Skeletal muscle satellite cell (primary cell): ENCODE data around the gene GPC6.

ENCODE experiments used
- H3K27me3 ChIP-seq: 2 replicates; pipeline ENCODE4 v1.7.0; 2013; ENCODE audit warnings: low read length; ENCODE audit not compliant: control insufficient read depth, insufficient read depth
- H3K36me3 ChIP-seq: 2 replicates; pipeline ENCODE4 v1.7.0; 2013; ENCODE audit warnings: mild to moderate bottlenecking, control low read depth, low read length; ENCODE audit not compliant: insufficient read depth
- H3K4me1 ChIP-seq: 2 replicates; pipeline ENCODE4 v1.7.0; 2013; ENCODE audit warnings: low read length; ENCODE audit not compliant: control insufficient read depth, insufficient read depth
- H3K4me2 ChIP-seq: 2 replicates; pipeline ENCODE4 v1.7.0; 2013; ENCODE audit warnings: mild to moderate bottlenecking, low read length
- H3K4me3 ChIP-seq: 2 replicates; pipeline ENCODE4 v1.7.0; 2013; ENCODE audit warnings: low read length
- H3K9ac ChIP-seq: 2 replicates; pipeline ENCODE4 v1.7.0; 2013; ENCODE audit warnings: mild to moderate bottlenecking, low read depth, low read length, moderate library complexity
- H3K9me3 ChIP-seq: replicated peaks from 2 replicates; pipeline ENCODE4 v1.7.0; 2013; ENCODE audit warnings: mild to moderate bottlenecking, control low read depth, low read length

The GPC6 gene

DNA sequence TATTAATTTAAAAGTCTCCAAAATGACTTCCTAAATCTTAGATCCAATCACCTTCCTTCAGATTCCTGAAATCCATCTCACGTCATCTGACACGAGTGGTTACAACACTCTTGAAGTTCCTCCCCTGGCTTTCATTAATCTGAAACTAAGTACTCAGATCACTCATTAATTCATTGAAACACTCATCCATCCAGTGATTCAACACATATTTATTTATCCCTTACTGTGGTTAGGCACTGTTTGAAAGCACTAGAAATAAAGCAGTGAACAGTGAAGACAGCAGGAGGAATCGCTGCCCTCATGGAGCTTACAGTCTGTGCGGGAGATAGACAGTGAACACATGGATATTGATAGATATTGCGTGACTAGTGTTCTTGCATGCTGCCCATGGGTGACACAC is 780.5 kb downstream of the GPC6 start:
- Histone ChIP-seq H3K36me3 (no peaks in the 10 kb centered on the region), H3K9ac (no peak overlapping the region), H3K4me3 (no peak overlapping the region), H3K4me1 (peaks cover 21% of the 10 kb centered on the region), H3K9me3 (no peaks in the 10 kb centered on the region), H3K4me2 (no peak overlapping the region), H3K27me3 (no peaks in the 10 kb centered on the region)

GRCh38 chr13:94009701-94010100 is 783.1 kb downstream of the GPC6 start:
- H3K9ac ChIP-seq: no peak overlapping the region
- H3K36me3 ChIP-seq: no peaks in the 10 kb centered on the region
- peak overlapping the region; percentile 50 for H3K4me2 ChIP-seq
- H3K4me1 ChIP-seq: peaks cover 28% of the 10 kb centered on the region
- H3K4me3 ChIP-seq: peak overlapping the region; percentile 45
- no peaks in the 10 kb centered on the region for H3K9me3 ChIP-seq
- no peaks in the 10 kb centered on the region for H3K27me3 ChIP-seq

DNA sequence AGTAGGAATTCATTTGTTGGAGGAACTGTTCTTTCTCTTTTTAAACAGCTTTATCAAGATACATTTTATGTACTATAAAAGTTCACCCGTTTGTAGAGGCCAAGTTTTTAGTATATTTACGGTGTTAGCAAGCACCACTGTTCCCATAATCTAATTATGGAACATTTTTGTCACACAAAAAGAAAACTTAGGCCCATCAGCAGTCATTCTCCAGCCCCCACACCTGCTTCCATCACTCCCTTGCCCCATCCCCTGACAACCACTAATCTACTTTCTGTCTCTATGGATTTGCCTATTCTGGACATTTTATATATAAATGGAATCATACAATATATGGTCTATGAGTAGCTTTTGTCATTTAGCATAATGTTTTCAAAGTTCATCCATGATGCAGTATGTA is 787.9 kb downstream of the GPC6 start:
- no peaks in the 10 kb centered on the region for H3K36me3 ChIP-seq
- H3K4me1 ChIP-seq: peaks cover 24% of the 10 kb centered on the region
- no peak overlapping the region for H3K4me3 ChIP-seq
- H3K9ac ChIP-seq: no peak overlapping the region
- H3K9me3 ChIP-seq: no peaks in the 10 kb centered on the region
- H3K27me3 ChIP-seq: no peaks in the 10 kb centered on the region
- no peak overlapping the region for H3K4me2 ChIP-seq

DNA sequence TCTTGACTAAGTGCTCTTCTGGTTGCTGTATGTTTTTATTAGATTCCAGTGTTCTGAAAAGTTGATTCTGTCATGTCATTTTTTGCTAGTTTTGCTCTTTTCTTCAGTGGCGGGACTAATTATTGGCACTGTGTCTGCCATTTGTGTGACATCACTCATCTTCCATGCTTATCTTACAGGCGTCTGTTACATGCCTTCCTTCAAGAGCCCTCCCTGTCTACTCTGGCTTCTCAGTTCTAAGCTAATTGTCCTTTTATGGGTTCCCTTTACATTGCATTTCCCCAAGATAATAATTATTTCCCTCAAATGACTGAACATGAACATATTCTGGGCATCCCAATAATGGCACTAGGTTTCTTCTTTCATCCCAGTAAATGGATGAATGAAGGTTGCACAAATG is 793.8 kb downstream of the GPC6 start:
- no peaks in the 10 kb centered on the region for H3K27me3 ChIP-seq
- no peaks in the 10 kb centered on the region for H3K36me3 ChIP-seq
- H3K4me2 ChIP-seq: no peak overlapping the region
- H3K4me3 ChIP-seq: no peak overlapping the region
- peaks cover 11% of the 10 kb centered on the region for H3K4me1 ChIP-seq
- H3K9me3 ChIP-seq: no peaks in the 10 kb centered on the region
- no peak overlapping the region for H3K9ac ChIP-seq

GRCh38 chr13:94020833-94021232 is 794.2 kb downstream of the GPC6 start:
- H3K4me1 ChIP-seq: peaks cover 11% of the 10 kb centered on the region
- H3K36me3 ChIP-seq: no peaks in the 10 kb centered on the region
- no peaks in the 10 kb centered on the region for H3K27me3 ChIP-seq
- H3K4me3 ChIP-seq: no peak overlapping the region
- H3K9me3 ChIP-seq: no peaks in the 10 kb centered on the region
- no peak overlapping the region for H3K4me2 ChIP-seq
- H3K9ac ChIP-seq: no peak overlapping the region

DNA sequence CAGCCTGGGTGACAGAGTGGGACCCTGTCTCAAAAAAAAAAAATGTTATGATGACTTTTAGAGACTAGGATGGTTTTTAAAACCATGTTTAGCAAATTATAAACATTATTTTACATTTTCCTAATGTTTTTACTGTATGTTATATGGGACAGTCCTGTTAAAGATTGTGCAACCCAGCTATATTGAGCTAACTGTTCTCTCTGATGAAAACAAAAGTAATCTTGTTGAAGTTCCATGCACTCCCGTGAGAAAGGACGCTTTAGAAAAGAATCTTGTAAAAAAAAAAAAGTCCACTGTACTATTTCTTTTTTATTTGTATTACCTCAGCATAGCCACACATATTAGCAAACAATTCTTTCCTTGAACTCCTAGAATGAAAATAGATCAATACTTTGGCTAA is 801.6 kb downstream of the GPC6 start:
- Histone ChIP-seq H3K4me2 (no peak overlapping the region), H3K36me3 (no peaks in the 10 kb centered on the region), H3K4me3 (no peak overlapping the region), H3K9me3 (no peaks in the 10 kb centered on the region), H3K4me1 (no peaks in the 10 kb centered on the region), H3K9ac (no peak overlapping the region), H3K27me3 (no peaks in the 10 kb centered on the region)

DNA sequence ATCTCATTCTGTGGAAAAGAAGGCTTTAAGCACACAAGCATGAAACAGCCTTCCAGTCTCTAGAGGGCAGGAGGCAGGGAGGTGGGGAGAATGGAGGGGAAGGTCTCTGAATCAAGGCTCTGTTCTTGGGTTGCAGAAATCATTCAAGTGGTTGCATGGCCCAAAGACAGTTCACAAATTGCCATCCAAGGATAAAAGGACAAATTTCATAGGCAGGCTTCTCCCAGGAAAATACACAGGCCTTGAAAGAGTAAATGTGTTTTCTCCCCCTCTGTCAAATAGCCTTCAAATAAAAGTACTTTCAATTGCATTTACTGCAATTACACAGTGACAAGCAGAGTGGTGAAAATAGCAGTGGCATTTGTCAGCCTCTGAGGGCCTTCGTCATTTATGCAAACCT is 802.0 kb downstream of the GPC6 start:
- H3K36me3 ChIP-seq: no peaks in the 10 kb centered on the region
- H3K27me3 ChIP-seq: no peaks in the 10 kb centered on the region
- no peak overlapping the region for H3K4me3 ChIP-seq
- no peak overlapping the region for H3K4me2 ChIP-seq
- no peaks in the 10 kb centered on the region for H3K4me1 ChIP-seq
- H3K9ac ChIP-seq: no peak overlapping the region
- H3K9me3 ChIP-seq: no peaks in the 10 kb centered on the region

GRCh38 chr13:94030415-94031119 is 804.0 kb downstream of the GPC6 start:
- no peaks in the 10 kb centered on the region for H3K4me1 ChIP-seq
- no peak overlapping the region for H3K4me2 ChIP-seq
- no peaks in the 10 kb centered on the region for H3K27me3 ChIP-seq
- H3K36me3 ChIP-seq: no peaks in the 10 kb centered on the region
- H3K9ac ChIP-seq: no peak overlapping the region
- no peaks in the 10 kb centered on the region for H3K9me3 ChIP-seq
- no peak overlapping the region for H3K4me3 ChIP-seq

DNA sequence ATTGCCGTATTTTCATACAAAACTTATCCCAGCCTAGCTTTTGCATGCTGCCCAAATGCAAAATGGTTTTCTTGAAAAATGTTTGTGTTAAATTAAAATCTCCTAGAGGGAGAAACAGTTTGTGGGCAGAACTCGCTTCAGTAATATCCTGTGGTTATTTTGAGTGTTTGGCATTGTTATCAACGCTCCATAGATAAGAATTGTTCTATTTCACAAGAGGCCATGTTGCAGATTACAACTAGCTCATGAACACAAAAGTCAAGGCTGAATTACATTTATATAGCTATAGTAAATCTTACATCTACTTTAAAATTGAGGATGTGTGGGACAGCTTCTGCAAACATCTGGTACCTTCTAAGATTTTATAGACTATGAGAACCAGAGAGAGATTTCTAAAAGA is 805.0 kb downstream of the GPC6 start:
- Histone ChIP-seq H3K27me3 (no peaks in the 10 kb centered on the region), H3K9me3 (no peaks in the 10 kb centered on the region), H3K9ac (no peak overlapping the region), H3K4me1 (no peaks in the 10 kb centered on the region), H3K4me3 (no peak overlapping the region), H3K36me3 (no peaks in the 10 kb centered on the region), H3K4me2 (no peak overlapping the region)

GRCh38 chr13:94033098-94033497 is 806.5 kb downstream of the GPC6 start:
- Histone ChIP-seq H3K9me3 (no peaks in the 10 kb centered on the region), H3K27me3 (no peaks in the 10 kb centered on the region), H3K9ac (no peak overlapping the region), H3K4me1 (no peaks in the 10 kb centered on the region), H3K4me2 (no peak overlapping the region), H3K4me3 (no peak overlapping the region), H3K36me3 (no peaks in the 10 kb centered on the region)

- Histone ChIP-seq H3K4me1 (no peaks in the 10 kb centered on the region), H3K27me3 (no peaks in the 10 kb centered on the region), H3K9me3 (no peaks in the 10 kb centered on the region), H3K4me3 (no peak overlapping the region), H3K4me2 (no peak overlapping the region), H3K9ac (no peak overlapping the region), H3K36me3 (no peaks in the 10 kb centered on the region)
Observed at GRCh38 chr13:94033830-94034642, 807.4 kb downstream of the GPC6 start.

DNA sequence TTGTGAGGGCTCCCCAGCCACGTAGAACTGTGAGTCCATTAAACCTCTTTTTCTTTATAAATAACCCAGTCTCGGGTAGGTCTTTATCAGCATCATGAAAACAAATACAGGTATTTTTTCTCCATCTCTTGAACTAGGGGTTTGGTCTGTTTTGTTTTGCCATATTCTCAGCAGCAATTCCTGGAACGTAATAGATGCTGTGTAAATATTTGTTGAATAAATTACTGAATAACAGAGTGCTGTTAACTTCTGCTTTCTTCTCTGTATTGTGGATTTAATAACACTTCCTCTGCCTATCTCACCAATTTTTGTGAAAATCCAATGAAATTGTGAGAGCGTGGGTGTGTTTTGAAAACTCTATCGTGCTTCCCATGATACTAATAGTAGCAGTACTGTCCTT is 823.4 kb downstream of the GPC6 start:
- H3K36me3 ChIP-seq: no peaks in the 10 kb centered on the region
- no peaks in the 10 kb centered on the region for H3K4me1 ChIP-seq
- H3K9me3 ChIP-seq: no peaks in the 10 kb centered on the region
- H3K9ac ChIP-seq: no peak overlapping the region
- H3K27me3 ChIP-seq: no peaks in the 10 kb centered on the region
- no peak overlapping the region for H3K4me2 ChIP-seq
- no peak overlapping the region for H3K4me3 ChIP-seq
